ENCODE measurements around the gene LMO2. TPM values are rescaled to one million over a fixed set of nuclear protein-coding genes. Genes with fewer than 3 reads are reported as not detected.

The LMO2 gene
- total and polyA plus RNA-seq, 2 donors from 2014 or later, result 57.1 to 60.6 TPM

GRCh38 chr11:33899400-33900037 lies 7.6 kb upstream of the LMO2 start:
- H3K27ac ChIP-seq (ENCODE audit: low read depth in 2 of 2, low read length in 2 of 2), result no peak overlapping the region
- peaks cover 0 to 4% (median 3%) of the 10 kb centered on the region in 3 donors for H3K4me1 ChIP-seq (ENCODE audit: control insufficient read depth in 2 of 3, insufficient read depth in 2 of 3, low read depth in 1 of 3, low read length in 3 of 3)
- DNase-seq, result peak in 3 of 5 donors; percentile 37 to 83 (median 73)
- no peaks in the 10 kb centered on the region for H3K27me3 ChIP-seq (ENCODE audit: control insufficient read depth, insufficient read depth, low read length)
- H3K4me3 ChIP-seq (ENCODE audit: low read length in 3 of 3), result no peak overlapping the region
- intact Hi-C loops (cut with DNase I), result no loop called here
- no peak for TF ChIP-seq CTCF (IDR thresholded peaks at IDR 0.05; ENCODE audit: borderline replicate concordance, extremely low read depth, insufficient read depth)
- no peaks in the 10 kb centered on the region for H3K9me3 ChIP-seq (ENCODE audit: control insufficient read depth in 2 of 3, insufficient read depth in 1 of 3, low read length in 3 of 3)
- H3K36me3 ChIP-seq (ENCODE audit: control insufficient read depth in 2 of 3, insufficient read depth in 3 of 3, low read length in 3 of 3), result no peaks in the 10 kb centered on the region
- FAIRE-seq, result no peak
- H3K9ac ChIP-seq (ENCODE audit: low read length in 3 of 3), result no peak overlapping the region

- DNase-seq (no peak), FAIRE-seq (no peak)
- H3K27ac ChIP-seq (ENCODE audit: low read depth in 2 of 2, low read length in 2 of 2), result no peak overlapping the region
- H3K27me3 ChIP-seq (ENCODE audit: control insufficient read depth, insufficient read depth, low read length), result no peaks in the 10 kb centered on the region
- H3K4me3 ChIP-seq (ENCODE audit: low read length in 3 of 3), result no peak overlapping the region
- H3K4me1 ChIP-seq (ENCODE audit: control insufficient read depth in 2 of 3, insufficient read depth in 2 of 3, low read depth in 1 of 3, low read length in 3 of 3), result peaks cover 0 to 4% (median 3%) of the 10 kb centered on the region in 3 donors
- no peaks in the 10 kb centered on the region for H3K9me3 ChIP-seq (ENCODE audit: control insufficient read depth in 2 of 3, insufficient read depth in 1 of 3, low read length in 3 of 3)
- H3K36me3 ChIP-seq (ENCODE audit: control insufficient read depth in 2 of 3, insufficient read depth in 3 of 3, low read length in 3 of 3), result no peaks in the 10 kb centered on the region
- intact Hi-C loops (cut with DNase I), result no loop called here
- H3K9ac ChIP-seq (ENCODE audit: low read length in 3 of 3), result no peak overlapping the region
- no peak for TF ChIP-seq CTCF (IDR thresholded peaks at IDR 0.05; ENCODE audit: borderline replicate concordance, extremely low read depth, insufficient read depth)
Measured at GRCh38 chr11:33898957-33899356, 7.1 kb upstream of the LMO2 start.

GRCh38 chr11:33897761-33898375 lies 6.0 kb upstream of the LMO2 start:
- Histone ChIP-seq H3K4me3 (ENCODE audit: low read length in 3 of 3) (no peak overlapping the region), H3K9ac (ENCODE audit: low read length in 3 of 3) (no peak overlapping the region), H3K9me3 (ENCODE audit: control insufficient read depth in 2 of 3, insufficient read depth in 1 of 3, low read length in 3 of 3) (no peaks in the 10 kb centered on the region), H3K4me1 (ENCODE audit: control insufficient read depth in 2 of 3, insufficient read depth in 2 of 3, low read depth in 1 of 3, low read length in 3 of 3) (peaks cover 0 to 4% (median 3%) of the 10 kb centered on the region in 3 donors), H3K27me3 (ENCODE audit: control insufficient read depth, insufficient read depth, low read length) (no peaks in the 10 kb centered on the region), H3K36me3 (ENCODE audit: control insufficient read depth in 2 of 3, insufficient read depth in 3 of 3, low read length in 3 of 3) (no peaks in the 10 kb centered on the region), H3K27ac (ENCODE audit: low read depth in 2 of 2, low read length in 2 of 2) (no peak overlapping the region)
- FAIRE-seq, result no peak
- no peak for TF ChIP-seq CTCF (IDR thresholded peaks at IDR 0.05; ENCODE audit: borderline replicate concordance, extremely low read depth, insufficient read depth)
- intact Hi-C loops (cut with DNase I), result no loop called here
- no peak for DNase-seq

All from kidney (tissue), 14 donors.